Activated T-cell treated with anti-CD3 and anti-CD28 coated beads, Interleukin-2, amount 50 U/mL, for 72 hours (primary cell): Measurements from ENCODE around the gene ABCD2. TPM values are rescaled to one million over a fixed set of nuclear protein-coding genes. Genes with fewer than 3 reads are reported as not detected.
"Not testable (repeated sequence)": the region's sequence is repeated elsewhere in the genome, so short reads cannot be mapped to it uniquely, and the experiment has no call there.

Experiments
- ATAC-seq, 2 donors: fragments of 150-1000 bp; cut with Tn5 transposase; replicated peaks in 1 of 2; 2 replicates each; pipeline ENCODE4 v1.10.0; 2021; ENCODE audit warnings: moderate library complexity in 2 of 2, mild to moderate bottlenecking in 1 of 2
- DNase-seq, 2 donors: peaks; one replicate each; pipeline ENCODE4 v3.0.0; 2021 to 2022; ENCODE audit warnings: mixed read lengths in 1 of 2
- H3K27ac Mint-ChIP-seq: one replicate; pipeline ENCODE4 v1.8.0; 2022; ENCODE audit warnings: mild to moderate bottlenecking, moderate library complexity, mixed read lengths
- H3K27me3 Mint-ChIP-seq: one replicate; pipeline ENCODE4 v1.8.0; 2022; ENCODE audit warnings: low read depth, mixed read lengths
- H3K36me3 Mint-ChIP-seq, 2 donors: one replicate each; pipeline ENCODE4 v1.8.0; 2022; ENCODE audit warnings: mixed read lengths in 2 of 2, mild to moderate bottlenecking in 1 of 2; ENCODE audit not compliant: insufficient read depth in 2 of 2
- H3K4me1 Mint-ChIP-seq: one replicate; pipeline ENCODE4 v1.8.0; 2022; ENCODE audit warnings: low read depth, mixed read lengths
- H3K4me3 Mint-ChIP-seq, 2 donors: one replicate each; pipeline ENCODE4 v1.8.0; 2022; ENCODE audit warnings: mild to moderate bottlenecking in 2 of 2, mixed read lengths in 2 of 2, moderate library complexity in 2 of 2
- H3K9me3 Mint-ChIP-seq, 2 donors: one replicate each; pipeline ENCODE4 v1.8.0; 2022; ENCODE audit warnings: mixed read lengths in 2 of 2
- total RNA-seq, 2 donors: library from RNA; stranded (reverse); gene quantifications; one replicate each; pipeline ENCODE4 v1.2.3, GENCODE V29; 2022

Gene ABCD2
- 10 to 100 TPM in 1 of 2 donors, 1 to 10 TPM in 1; 10.0 to 11.2 TPM for total RNA-seq

GRCh38 chr12:39619660-39620433, at the start of gene ABCD2:
ABCD2 (minus strand) TSS chr12:39619803; CDS start chr12:39619615, 188 bp downstream.
- Mint-ChIP-seq H3K36me3 (peaks cover 6 to 10% of the 10 kb centered on the region in 2 donors), H3K4me3 (no peak within 1 kb of the TSS), H3K27ac (no peak within 1 kb of the TSS), H3K27me3 (no peaks in the 10 kb centered on the region), H3K4me1 (peaks cover 37% of the 10 kb centered on the region), H3K9me3 (peaks cover 0 to 2% of the 10 kb centered on the region in 2 donors)
- DNase-seq = peak; percentile 68 to 82
- peak; percentile 71 to 78 for ATAC-seq

- Mint-ChIP-seq H3K36me3 (peaks cover 2 to 5% of the 10 kb centered on the region in 2 donors), H3K9me3 (peaks cover 6 to 9% of the 10 kb centered on the region in 2 donors), H3K27ac (no peak overlapping the region), H3K27me3 (no peaks in the 10 kb centered on the region), H3K4me3 (no peak overlapping the region), H3K4me1 (peaks cover 9% of the 10 kb centered on the region)
- ATAC-seq = no peak
- no peak for DNase-seq
Measured at GRCh38 chr12:39660101-39660500, 40.5 kb upstream of the ABCD2 start.

GRCh38 chr12:39647383-39647782, 27.8 kb upstream of the ABCD2 start:
- peaks cover 0 to 2% of the 10 kb centered on the region in 2 donors for H3K36me3 Mint-ChIP-seq
- DNase-seq (no peak), ATAC-seq (no peak)
- H3K27ac Mint-ChIP-seq = no peak overlapping the region
- no peaks in the 10 kb centered on the region for H3K27me3 Mint-ChIP-seq
- H3K4me3 Mint-ChIP-seq = no peak overlapping the region
- peaks cover 0 to 4% of the 10 kb centered on the region in 2 donors for H3K9me3 Mint-ChIP-seq
- H3K4me1 Mint-ChIP-seq = peaks cover 16% of the 10 kb centered on the region

- H3K9me3 Mint-ChIP-seq = peaks cover 0 to 3% of the 10 kb centered on the region in 2 donors
- no peak for DNase-seq
- H3K27me3 Mint-ChIP-seq = no peaks in the 10 kb centered on the region
- H3K27ac Mint-ChIP-seq = no peak overlapping the region
- peaks cover 0 to 1% of the 10 kb centered on the region in 2 donors for H3K36me3 Mint-ChIP-seq
- peaks cover 16% of the 10 kb centered on the region for H3K4me1 Mint-ChIP-seq
- H3K4me3 Mint-ChIP-seq = no peak overlapping the region
- ATAC-seq = no peak
Measured at GRCh38 chr12:39646963-39647362, 27.4 kb upstream of the ABCD2 start.

- no peak for DNase-seq
- peaks cover 11% of the 10 kb centered on the region for H3K4me1 Mint-ChIP-seq
Measured at GRCh38 chr12:39643052-39643451, 23.4 kb upstream of the ABCD2 start.

GRCh38 chr12:39638840-39639239, 19.2 kb upstream of the ABCD2 start:
- no peak for ATAC-seq
- no peak overlapping the region for H3K4me3 Mint-ChIP-seq

More at GRCh38 chr12:39643052-39643451, 23.4 kb upstream of the ABCD2 start:
- Mint-ChIP-seq H3K27me3 (no peaks in the 10 kb centered on the region), H3K4me3 (no peak overlapping the region), H3K9me3 (no peaks in the 10 kb centered on the region), H3K36me3 (no peaks in the 10 kb centered on the region), H3K27ac (no peak overlapping the region)
- ATAC-seq = no peak

GRCh38 chr12:39638178-39638577, 18.6 kb upstream of the ABCD2 start:
- Mint-ChIP-seq H3K4me3 (no peak overlapping the region), H3K27ac (no peak overlapping the region), H3K9me3 (peaks cover 0 to 1% of the 10 kb centered on the region in 2 donors), H3K4me1 (no peaks in the 10 kb centered on the region), H3K27me3 (no peaks in the 10 kb centered on the region), H3K36me3 (peaks cover 0 to 3% of the 10 kb centered on the region in 2 donors)
- DNase-seq = no peak
- no peak for ATAC-seq

More at GRCh38 chr12:39638840-39639239, 19.2 kb upstream of the ABCD2 start:
- H3K9me3 Mint-ChIP-seq = peaks cover 0 to 1% of the 10 kb centered on the region in 2 donors
- no peak for DNase-seq
- no peaks in the 10 kb centered on the region for H3K4me1 Mint-ChIP-seq
- no peaks in the 10 kb centered on the region for H3K27me3 Mint-ChIP-seq
- peaks cover 0 to 3% of the 10 kb centered on the region in 2 donors for H3K36me3 Mint-ChIP-seq
- no peak overlapping the region for H3K27ac Mint-ChIP-seq

- H3K27me3 Mint-ChIP-seq = no peaks in the 10 kb centered on the region
- H3K4me1 Mint-ChIP-seq = peaks cover 29% of the 10 kb centered on the region
- ATAC-seq (no peak), DNase-seq (no peak)
- H3K9me3 Mint-ChIP-seq = peaks cover 0 to 1% of the 10 kb centered on the region in 2 donors
- no peak overlapping the region for H3K4me3 Mint-ChIP-seq
- no peak overlapping the region for H3K27ac Mint-ChIP-seq
- H3K36me3 Mint-ChIP-seq = peaks cover 1 to 5% of the 10 kb centered on the region in 2 donors
Measured at GRCh38 chr12:39632670-39633069, 13.1 kb upstream of the ABCD2 start.

- H3K4me1 Mint-ChIP-seq = peaks cover 65% of the 10 kb centered on the region
- H3K27ac Mint-ChIP-seq = peak overlapping the region; percentile 96
- no peaks in the 10 kb centered on the region for H3K9me3 Mint-ChIP-seq
- no peaks in the 10 kb centered on the region for H3K27me3 Mint-ChIP-seq
- peaks cover 1 to 3% of the 10 kb centered on the region in 2 donors for H3K36me3 Mint-ChIP-seq
- ATAC-seq = peak; percentile 81 to 86
- peak; percentile 3 to 9 for DNase-seq
- H3K4me3 Mint-ChIP-seq = peak overlapping the region; percentile 71 to 81
Measured at GRCh38 chr12:39628836-39629235, 9.2 kb upstream of the ABCD2 start.

GRCh38 chr12:39627914-39628313, 8.3 kb upstream of the ABCD2 start:
- peak overlapping the region; percentile 59 to 81 for H3K4me3 Mint-ChIP-seq
- peak; percentile 81 to 84 for ATAC-seq
- H3K9me3 Mint-ChIP-seq = no peaks in the 10 kb centered on the region
- H3K36me3 Mint-ChIP-seq = peaks cover 1 to 3% of the 10 kb centered on the region in 2 donors
- H3K27ac Mint-ChIP-seq = peak overlapping the region; percentile 96
- DNase-seq = peak; percentile 18 to 27
- no peaks in the 10 kb centered on the region for H3K27me3 Mint-ChIP-seq
- H3K4me1 Mint-ChIP-seq = peaks cover 72% of the 10 kb centered on the region

GRCh38 chr12:39626033-39626814, 6.6 kb upstream of the ABCD2 start:
- Mint-ChIP-seq H3K4me3 (no peak overlapping the region), H3K4me1 (peaks cover 89% of the 10 kb centered on the region), H3K36me3 (peaks cover 4 to 6% of the 10 kb centered on the region in 2 donors), H3K9me3 (peaks cover 0 to 2% of the 10 kb centered on the region in 2 donors), H3K27ac (no peak overlapping the region), H3K27me3 (no peaks in the 10 kb centered on the region)
- peak in 1 of 2 donors; percentile 1 for DNase-seq
- no peak for ATAC-seq

- no peak for ATAC-seq
- Mint-ChIP-seq H3K9me3 (peaks cover 0 to 2% of the 10 kb centered on the region in 2 donors), H3K27ac (no peak overlapping the region), H3K4me3 (peak overlapping the region in 1 of 2 donors; percentile 5), H3K27me3 (no peaks in the 10 kb centered on the region), H3K4me1 (peaks cover 75% of the 10 kb centered on the region), H3K36me3 (peaks cover 2 to 4% of the 10 kb centered on the region in 2 donors)
- no peak for DNase-seq
Measured at GRCh38 chr12:39623919-39624318, 4.3 kb upstream of the ABCD2 start.

GRCh38 chr12:39623160-39623559, 3.6 kb upstream of the ABCD2 start:
- not testable (repeated sequence) for DNase-seq, H3K36me3 Mint-ChIP-seq, H3K4me3 Mint-ChIP-seq, ATAC-seq, H3K27me3 Mint-ChIP-seq, H3K9me3 Mint-ChIP-seq
- Mint-ChIP-seq H3K27ac (peak overlapping the region; percentile 73), H3K4me1 (peaks cover 67% of the 10 kb centered on the region)
